ENCODE measurements around the gene FAM221B.

The FAM221B gene

DNA sequence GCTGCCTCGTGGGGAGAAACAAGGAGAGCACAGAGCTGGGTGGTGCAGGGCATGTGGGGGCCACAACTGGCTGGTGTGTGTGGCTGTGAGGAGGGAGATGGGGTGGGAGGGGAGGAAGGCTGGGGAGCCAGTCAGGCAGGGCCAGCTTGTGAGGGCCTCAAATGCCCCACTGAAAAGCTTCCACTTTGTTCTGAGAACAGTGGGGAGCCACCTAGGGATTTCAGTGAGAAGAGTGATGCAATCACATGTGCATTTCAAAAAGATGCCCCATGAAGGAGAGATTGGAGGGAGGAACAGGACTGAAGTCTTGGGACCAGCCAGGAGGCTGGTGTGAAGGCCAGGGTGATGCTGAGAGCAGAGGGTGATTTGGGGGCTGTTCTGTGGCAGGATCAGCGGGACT lies 40.4 kb upstream of the FAM221B start:
- TF ChIP-seq POU6F1 (CRISPR knock-in tag; IDR thresholded peaks at IDR 0.05; ENCODE audit: borderline replicate concordance, low read depth) (no peak), GLIS3 (CRISPR knock-in tag; IDR thresholded peaks at IDR 0.05) (no peak), ESRRG (CRISPR knock-in tag; IDR thresholded peaks at IDR 0.05) (no peak), TCF4 (CRISPR knock-in tag; IDR thresholded peaks at IDR 0.05; ENCODE audit: borderline replicate concordance) (no peak)
- ATAC-seq: no peak

DNA sequence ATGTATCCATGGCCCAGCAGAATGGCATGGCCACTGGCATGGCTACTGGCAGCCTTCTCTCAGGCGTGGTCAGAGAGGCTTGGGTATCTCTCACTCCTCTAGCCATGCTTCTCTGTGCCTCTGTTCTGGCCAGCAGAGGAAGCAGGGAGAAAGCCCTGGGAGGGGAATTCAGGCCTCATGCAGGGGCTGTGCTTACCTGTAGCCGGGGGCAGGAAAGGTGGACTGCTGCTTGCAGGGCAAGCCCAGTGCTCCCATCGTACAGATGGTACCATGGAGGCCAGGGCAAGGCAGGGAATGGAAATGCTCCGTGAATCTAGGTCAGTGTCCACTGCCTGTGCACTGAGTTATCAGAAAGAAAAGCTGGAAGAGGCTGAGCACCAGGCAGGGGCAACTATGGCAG lies 39.0 kb upstream of the FAM221B start:
- no peak for TF ChIP-seq OSR1 (CRISPR knock-in tag; IDR thresholded peaks at IDR 0.05)
- no peak for TF ChIP-seq ZFP3 (CRISPR knock-in tag; IDR thresholded peaks at IDR 0.05)
- no peak for TF ChIP-seq BACH2 (CRISPR knock-in tag; IDR thresholded peaks at IDR 0.05; ENCODE audit: borderline replicate concordance)
- TF ChIP-seq, protein P1, sequence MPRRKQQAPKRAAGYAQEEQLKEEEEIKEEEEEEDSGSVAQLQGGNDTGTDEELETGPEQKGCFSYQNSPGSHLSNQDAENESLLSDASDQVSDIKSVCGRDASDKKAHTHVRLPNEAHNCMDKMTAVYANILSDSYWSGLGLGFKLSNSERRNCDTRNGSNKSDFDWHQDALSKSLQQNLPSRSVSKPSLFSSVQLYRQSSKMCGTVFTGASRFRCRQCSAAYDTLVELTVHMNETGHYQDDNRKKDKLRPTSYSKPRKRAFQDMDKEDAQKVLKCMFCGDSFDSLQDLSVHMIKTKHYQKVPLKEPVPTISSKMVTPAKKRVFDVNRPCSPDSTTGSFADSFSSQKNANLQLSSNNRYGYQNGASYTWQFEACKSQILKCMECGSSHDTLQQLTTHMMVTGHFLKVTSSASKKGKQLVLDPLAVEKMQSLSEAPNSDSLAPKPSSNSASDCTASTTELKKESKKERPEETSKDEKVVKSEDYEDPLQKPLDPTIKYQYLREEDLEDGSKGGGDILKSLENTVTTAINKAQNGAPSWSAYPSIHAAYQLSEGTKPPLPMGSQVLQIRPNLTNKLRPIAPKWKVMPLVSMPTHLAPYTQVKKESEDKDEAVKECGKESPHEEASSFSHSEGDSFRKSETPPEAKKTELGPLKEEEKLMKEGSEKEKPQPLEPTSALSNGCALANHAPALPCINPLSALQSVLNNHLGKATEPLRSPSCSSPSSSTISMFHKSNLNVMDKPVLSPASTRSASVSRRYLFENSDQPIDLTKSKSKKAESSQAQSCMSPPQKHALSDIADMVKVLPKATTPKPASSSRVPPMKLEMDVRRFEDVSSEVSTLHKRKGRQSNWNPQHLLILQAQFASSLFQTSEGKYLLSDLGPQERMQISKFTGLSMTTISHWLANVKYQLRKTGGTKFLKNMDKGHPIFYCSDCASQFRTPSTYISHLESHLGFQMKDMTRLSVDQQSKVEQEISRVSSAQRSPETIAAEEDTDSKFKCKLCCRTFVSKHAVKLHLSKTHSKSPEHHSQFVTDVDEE (CRISPR knock-in tag; IDR thresholded peaks at IDR 0.05): no peak
- no peak for TF ChIP-seq GLIS3 (CRISPR knock-in tag; IDR thresholded peaks at IDR 0.05)
- TF ChIP-seq ARNTL (CRISPR knock-in tag; IDR thresholded peaks at IDR 0.05; ENCODE audit: borderline replicate concordance, low read depth): no peak
- no peak for TF ChIP-seq POU6F1 (CRISPR knock-in tag; IDR thresholded peaks at IDR 0.05; ENCODE audit: borderline replicate concordance, low read depth)
- no peak for TF ChIP-seq ZNF70 (CRISPR knock-in tag; IDR thresholded peaks at IDR 0.05)
- no peak for TF ChIP-seq TCF4 (CRISPR knock-in tag; IDR thresholded peaks at IDR 0.05; ENCODE audit: borderline replicate concordance)
- no peak for TF ChIP-seq PPARA (CRISPR knock-in tag; IDR thresholded peaks at IDR 0.05; ENCODE audit: borderline replicate concordance)
- TF ChIP-seq, protein P2, sequence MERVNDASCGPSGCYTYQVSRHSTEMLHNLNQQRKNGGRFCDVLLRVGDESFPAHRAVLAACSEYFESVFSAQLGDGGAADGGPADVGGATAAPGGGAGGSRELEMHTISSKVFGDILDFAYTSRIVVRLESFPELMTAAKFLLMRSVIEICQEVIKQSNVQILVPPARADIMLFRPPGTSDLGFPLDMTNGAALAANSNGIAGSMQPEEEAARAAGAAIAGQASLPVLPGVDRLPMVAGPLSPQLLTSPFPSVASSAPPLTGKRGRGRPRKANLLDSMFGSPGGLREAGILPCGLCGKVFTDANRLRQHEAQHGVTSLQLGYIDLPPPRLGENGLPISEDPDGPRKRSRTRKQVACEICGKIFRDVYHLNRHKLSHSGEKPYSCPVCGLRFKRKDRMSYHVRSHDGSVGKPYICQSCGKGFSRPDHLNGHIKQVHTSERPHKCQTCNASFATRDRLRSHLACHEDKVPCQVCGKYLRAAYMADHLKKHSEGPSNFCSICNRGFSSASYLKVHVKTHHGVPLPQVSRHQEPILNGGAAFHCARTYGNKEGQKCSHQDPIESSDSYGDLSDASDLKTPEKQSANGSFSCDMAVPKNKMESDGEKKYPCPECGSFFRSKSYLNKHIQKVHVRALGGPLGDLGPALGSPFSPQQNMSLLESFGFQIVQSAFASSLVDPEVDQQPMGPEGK (CRISPR knock-in tag; IDR thresholded peaks at IDR 0.05; ENCODE audit: borderline replicate concordance): no peak
- no peak for TF ChIP-seq ZC3H10 (CRISPR knock-in tag; IDR thresholded peaks at IDR 0.05)
- no peak for ATAC-seq

GRCh38 chr9:35864695-35865255 lies 36.2 kb upstream of the FAM221B start:
- ATAC-seq: no peak
- TF ChIP-seq ARNTL (CRISPR knock-in tag; IDR thresholded peaks at IDR 0.05; ENCODE audit: borderline replicate concordance, low read depth) (no peak), TOX (CRISPR knock-in tag; IDR thresholded peaks at IDR 0.05; ENCODE audit: borderline replicate concordance) (no peak), ZNF70 (CRISPR knock-in tag; IDR thresholded peaks at IDR 0.05) (no peak), ZNF565 (CRISPR knock-in tag; conservative IDR thresholded peaks at IDR 0.05; ENCODE audit: low read depth) (no peak), TCF4 (CRISPR knock-in tag; IDR thresholded peaks at IDR 0.05; ENCODE audit: borderline replicate concordance) (no peak), POU6F1 (CRISPR knock-in tag; IDR thresholded peaks at IDR 0.05; ENCODE audit: borderline replicate concordance, low read depth) (no peak), ZFP3 (CRISPR knock-in tag; IDR thresholded peaks at IDR 0.05) (no peak), CSDC2 (CRISPR knock-in tag; IDR thresholded peaks at IDR 0.05) (no peak), ZFP30 (CRISPR knock-in tag; IDR thresholded peaks at IDR 0.05) (no peak), BACH2 (CRISPR knock-in tag; IDR thresholded peaks at IDR 0.05; ENCODE audit: borderline replicate concordance) (no peak), ZC3H10 (CRISPR knock-in tag; IDR thresholded peaks at IDR 0.05) (no peak)
- TF ChIP-seq, protein P3, sequence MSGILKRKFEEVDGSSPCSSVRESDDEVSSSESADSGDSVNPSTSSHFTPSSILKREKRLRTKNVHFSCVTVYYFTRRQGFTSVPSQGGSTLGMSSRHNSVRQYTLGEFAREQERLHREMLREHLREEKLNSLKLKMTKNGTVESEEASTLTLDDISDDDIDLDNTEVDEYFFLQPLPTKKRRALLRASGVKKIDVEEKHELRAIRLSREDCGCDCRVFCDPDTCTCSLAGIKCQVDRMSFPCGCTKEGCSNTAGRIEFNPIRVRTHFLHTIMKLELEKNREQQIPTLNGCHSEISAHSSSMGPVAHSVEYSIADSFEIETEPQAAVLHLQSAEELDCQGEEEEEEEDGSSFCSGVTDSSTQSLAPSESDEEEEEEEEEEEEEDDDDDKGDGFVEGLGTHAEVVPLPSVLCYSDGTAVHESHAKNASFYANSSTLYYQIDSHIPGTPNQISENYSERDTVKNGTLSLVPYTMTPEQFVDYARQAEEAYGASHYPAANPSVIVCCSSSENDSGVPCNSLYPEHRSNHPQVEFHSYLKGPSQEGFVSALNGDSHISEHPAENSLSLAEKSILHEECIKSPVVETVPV (CRISPR knock-in tag; IDR thresholded peaks at IDR 0.05): no peak

Measured in SK-N-SH treated with all-trans-retinoic acid at 6 μM for 48 hours (cell line).